Measurements from ENCODE around the gene ADM2. TPM values are rescaled to one million over a fixed set of nuclear protein-coding genes. Genes with fewer than 3 reads are reported as not detected.

The ADM2 gene
- total and polyA plus RNA-seq, 2 of the 13 experiments (the other 11 are each of a cell fraction or from before 2014, with no cell fraction given) = 1.2 to 3.0 TPM

GRCh38 chr22:50485221-50486131 lies 4.1 kb downstream of the ADM2 start (continued):
- TF ChIP-seq ZFP36L2 (CRISPR knock-in tag; IDR thresholded peaks at IDR 0.05) = no peak
- no peak for TF ChIP-seq ZFP41 (CRISPR knock-in tag; IDR thresholded peaks at IDR 0.05; ENCODE audit: borderline replicate concordance)
- no peak for TF ChIP-seq NR0B2 (CRISPR knock-in tag; IDR thresholded peaks at IDR 0.05)
- TF ChIP-seq HMG20B (CRISPR knock-in tag; conservative IDR thresholded peaks at IDR 0.05) = 0 out of 2 replicates have a peak, but pooled peaks have one; percentile 14
- 0 out of 2 replicates have a peak, but pooled peaks have one; percentile 41 for TF ChIP-seq IRX3 (CRISPR knock-in tag; IDR thresholded peaks at IDR 0.05; ENCODE audit: borderline replicate concordance, low read depth)
- TF ChIP-seq ZNF264 (CRISPR knock-in tag; IDR thresholded peaks at IDR 0.05) = 0 out of 2 replicates have a peak, but pooled peaks have one; percentile 13
- no peak for TF ChIP-seq PCBP2 (optimal IDR thresholded peaks at IDR 0.05; ENCODE audit: low read depth, low read length, poor library complexity, severe bottlenecking)
- TF ChIP-seq PLRG1 (conservative IDR thresholded peaks at IDR 0.05) = no peak
- TF ChIP-seq ZNF367 (CRISPR knock-in tag; IDR thresholded peaks at IDR 0.05; ENCODE audit: borderline replicate concordance) = no peak
- TF ChIP-seq SETDB1 (CRISPR knock-in tag; IDR thresholded peaks at IDR 0.05; ENCODE audit: borderline replicate concordance) = no peak; the same call in 1 of the 2 replicates
- no peak for TF ChIP-seq ZNF274 (CRISPR knock-in tag; IDR thresholded peaks at IDR 0.05)
- TF ChIP-seq KLF11 (CRISPR knock-in tag; IDR thresholded peaks at IDR 0.05) = no peak
- no peak for TF ChIP-seq PAX8 (CRISPR knock-in tag; IDR thresholded peaks at IDR 0.05; ENCODE audit: borderline replicate concordance)
- TF ChIP-seq ZNF280B (CRISPR knock-in tag; IDR thresholded peaks at IDR 0.05; ENCODE audit: borderline replicate concordance) = no peak

All from HepG2 (cell line).